ENCODE measurements around the gene CTRB2. TPM values are rescaled to one million over a fixed set of nuclear protein-coding genes. Genes with fewer than 3 reads are reported as not detected.
"Not testable (repeated sequence)": the region's sequence is repeated elsewhere in the genome, so short reads cannot be mapped to it uniquely, and the experiment has no call there.

The CTRB2 gene
- total and polyA plus RNA-seq, 3 donors from 2014 or later, result 0.63 to 1.1 (median 0.69) TPM

DNA sequence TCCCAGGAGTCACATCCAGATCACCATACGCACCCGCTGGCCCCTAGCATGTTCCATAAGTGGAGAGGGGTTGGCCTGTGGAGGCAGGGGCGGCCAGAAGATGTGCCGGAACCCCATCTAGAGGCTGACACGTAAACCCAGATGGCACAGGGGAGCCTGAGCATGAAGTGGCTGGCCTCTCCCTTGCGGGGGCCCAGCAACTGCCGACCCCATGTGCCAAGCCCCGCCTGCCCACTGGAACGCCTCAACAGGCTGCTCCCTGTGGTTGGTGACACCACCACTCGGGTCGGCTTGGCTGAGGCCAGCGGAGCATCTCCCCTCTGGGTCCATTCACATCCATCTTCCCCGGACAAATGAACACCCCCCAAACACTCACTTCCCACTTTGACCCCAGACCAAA lies 35.0 kb upstream of the CTRB2 start:
- Histone ChIP-seq H3K4me3 (no peak overlapping the region), H3K36me3 (ENCODE audit: low read depth, missing control alignments) (no peaks in the 10 kb centered on the region), H3K9me3 (no peaks in the 10 kb centered on the region), H3K27me3 (no peaks in the 10 kb centered on the region), H3K27ac (peak overlapping the region in 1 of 2 donors; percentile 46), H3K4me1 (peaks cover 83% of the 10 kb centered on the region)
- no peak for DNase-seq
- intact Hi-C loops (cut with DNase I; ENCODE audit: low total_unique reads), result no loop called here
- TF ChIP-seq, protein P1, sequence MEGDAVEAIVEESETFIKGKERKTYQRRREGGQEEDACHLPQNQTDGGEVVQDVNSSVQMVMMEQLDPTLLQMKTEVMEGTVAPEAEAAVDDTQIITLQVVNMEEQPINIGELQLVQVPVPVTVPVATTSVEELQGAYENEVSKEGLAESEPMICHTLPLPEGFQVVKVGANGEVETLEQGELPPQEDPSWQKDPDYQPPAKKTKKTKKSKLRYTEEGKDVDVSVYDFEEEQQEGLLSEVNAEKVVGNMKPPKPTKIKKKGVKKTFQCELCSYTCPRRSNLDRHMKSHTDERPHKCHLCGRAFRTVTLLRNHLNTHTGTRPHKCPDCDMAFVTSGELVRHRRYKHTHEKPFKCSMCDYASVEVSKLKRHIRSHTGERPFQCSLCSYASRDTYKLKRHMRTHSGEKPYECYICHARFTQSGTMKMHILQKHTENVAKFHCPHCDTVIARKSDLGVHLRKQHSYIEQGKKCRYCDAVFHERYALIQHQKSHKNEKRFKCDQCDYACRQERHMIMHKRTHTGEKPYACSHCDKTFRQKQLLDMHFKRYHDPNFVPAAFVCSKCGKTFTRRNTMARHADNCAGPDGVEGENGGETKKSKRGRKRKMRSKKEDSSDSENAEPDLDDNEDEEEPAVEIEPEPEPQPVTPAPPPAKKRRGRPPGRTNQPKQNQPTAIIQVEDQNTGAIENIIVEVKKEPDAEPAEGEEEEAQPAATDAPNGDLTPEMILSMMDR (IDR thresholded peaks at IDR 0.05), result no peak
- 88 to 90% methylated on average over 4 to 13 of the region's 13 CpGs for WGBS, 2 donors

DNA sequence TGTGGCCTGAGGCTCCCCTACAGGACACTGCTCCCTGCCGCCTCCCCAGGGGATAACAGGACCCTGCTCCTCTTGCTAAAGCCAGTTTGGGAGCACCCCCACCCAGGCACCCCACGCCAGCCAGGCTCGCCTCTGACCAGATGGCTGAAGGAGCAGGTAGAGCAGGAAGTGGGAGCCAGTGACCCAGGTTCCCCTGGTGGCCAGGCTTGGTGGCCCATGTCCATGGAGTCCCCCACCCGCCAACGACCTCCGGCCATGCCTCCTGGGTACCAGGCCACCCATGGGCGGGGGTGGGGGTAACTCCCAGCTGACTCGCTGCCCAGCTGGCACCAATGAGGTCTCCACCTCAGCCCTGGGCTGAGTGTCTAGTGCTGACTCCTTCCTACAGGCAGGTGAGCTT lies 34.5 kb upstream of the CTRB2 start:
- H3K36me3 ChIP-seq (ENCODE audit: low read depth, missing control alignments), result no peaks in the 10 kb centered on the region
- no peaks in the 10 kb centered on the region for H3K9me3 ChIP-seq
- no peaks in the 10 kb centered on the region for H3K27me3 ChIP-seq
- H3K27ac ChIP-seq, result peak overlapping the region in 1 of 2 donors; percentile 46
- no peak for TF ChIP-seq POLR2A (IDR thresholded peaks at IDR 0.05)
- TF ChIP-seq, protein P1 (IDR thresholded peaks at IDR 0.05), result no peak
- WGBS, 2 donors, result 75 to 94% methylated on average over 2 to 3 of the region's 8 CpGs
- intact Hi-C loops (cut with DNase I; ENCODE audit: low total_unique reads), result no loop called here
- peaks cover 81% of the 10 kb centered on the region for H3K4me1 ChIP-seq
- DNase-seq, result no peak
- H3K4me3 ChIP-seq, result no peak overlapping the region

DNA sequence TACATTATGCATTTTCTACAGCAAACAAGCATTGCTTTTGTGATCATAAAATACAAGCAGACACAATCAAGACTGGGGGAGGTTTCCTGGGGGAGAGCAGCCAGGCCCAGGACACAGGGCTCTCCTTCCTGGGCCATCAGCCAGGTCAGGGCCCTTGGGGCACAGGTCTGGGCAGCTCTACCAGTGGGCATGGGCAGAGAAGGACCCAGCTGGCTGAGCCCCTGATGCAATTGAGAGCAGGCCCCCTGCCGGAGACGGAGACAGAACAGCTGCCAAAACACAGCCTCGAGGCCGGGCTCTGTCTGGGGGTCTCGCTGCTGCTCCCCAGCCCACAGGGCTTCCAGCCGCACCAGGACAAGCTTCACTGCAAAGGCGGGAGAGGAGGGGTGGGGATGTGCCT lies 33.7 kb upstream of the CTRB2 start:
- DNase-seq, result peak; percentile 66
- H3K4me1 ChIP-seq, result peaks cover 73% of the 10 kb centered on the region
- H3K4me3 ChIP-seq; H3K9me3 ChIP-seq; H3K36me3 ChIP-seq (ENCODE audit: low read depth, missing control alignments); intact Hi-C loops (cut with DNase I; ENCODE audit: low total_unique reads); H3K27me3 ChIP-seq: not testable (repeated sequence)
- WGBS, 2 donors, result 66 to 70% methylated on average over 3 to 7 of the region's 7 CpGs
- peak overlapping the region in 1 of 2 donors; percentile 79 for H3K27ac ChIP-seq

DNA sequence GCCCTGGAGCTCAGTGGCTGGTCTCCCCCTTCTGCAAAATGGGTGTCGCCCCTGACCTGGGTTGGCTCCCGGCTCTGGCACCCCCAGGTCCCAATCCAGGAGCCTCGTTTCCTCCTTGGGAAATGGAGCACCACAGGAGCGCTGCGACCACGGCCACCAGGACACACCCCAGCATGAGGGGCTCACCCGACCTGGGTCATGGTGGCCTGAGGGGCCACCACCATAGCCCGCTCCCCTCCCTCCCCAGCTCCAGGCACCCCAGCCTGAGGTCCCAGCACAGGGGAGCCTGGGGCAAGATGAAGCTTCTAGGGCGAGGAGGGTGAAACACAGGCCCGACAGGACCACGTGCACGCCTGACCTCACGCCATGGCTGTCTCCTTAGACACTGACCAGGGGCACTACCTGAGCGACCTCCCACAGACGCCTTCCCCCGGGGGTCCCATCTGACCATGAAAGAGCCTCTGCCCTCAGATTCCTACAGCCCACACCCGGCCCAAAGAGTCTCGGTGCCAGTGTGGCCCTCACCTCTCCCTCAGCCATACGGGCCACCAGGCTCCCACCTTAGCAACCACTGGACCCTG lies 32.7 kb upstream of the CTRB2 start:
- no peaks in the 10 kb centered on the region for H3K9me3 ChIP-seq
- H3K27me3 ChIP-seq, result no peaks in the 10 kb centered on the region
- intact Hi-C loops (cut with DNase I; ENCODE audit: low total_unique reads), result loop anchor here (10.0 kb wide), 1 partner anchor 145 kb away; no protein-coding TSS in a partner anchor
- no peaks in the 10 kb centered on the region for H3K36me3 ChIP-seq (ENCODE audit: low read depth, missing control alignments)
- peak overlapping the region; percentile 71 to 79 for H3K27ac ChIP-seq
- WGBS, 2 donors, result 62 to 75% methylated on average over 6 to 18 of the region's 19 CpGs
- H3K4me3 ChIP-seq, result no peak overlapping the region
- no peak for DNase-seq
- H3K4me1 ChIP-seq, result peaks cover 72% of the 10 kb centered on the region
- no peak for TF ChIP-seq POLR2A (IDR thresholded peaks at IDR 0.05)
- TF ChIP-seq, protein P1 (IDR thresholded peaks at IDR 0.05), result no peak

DNA sequence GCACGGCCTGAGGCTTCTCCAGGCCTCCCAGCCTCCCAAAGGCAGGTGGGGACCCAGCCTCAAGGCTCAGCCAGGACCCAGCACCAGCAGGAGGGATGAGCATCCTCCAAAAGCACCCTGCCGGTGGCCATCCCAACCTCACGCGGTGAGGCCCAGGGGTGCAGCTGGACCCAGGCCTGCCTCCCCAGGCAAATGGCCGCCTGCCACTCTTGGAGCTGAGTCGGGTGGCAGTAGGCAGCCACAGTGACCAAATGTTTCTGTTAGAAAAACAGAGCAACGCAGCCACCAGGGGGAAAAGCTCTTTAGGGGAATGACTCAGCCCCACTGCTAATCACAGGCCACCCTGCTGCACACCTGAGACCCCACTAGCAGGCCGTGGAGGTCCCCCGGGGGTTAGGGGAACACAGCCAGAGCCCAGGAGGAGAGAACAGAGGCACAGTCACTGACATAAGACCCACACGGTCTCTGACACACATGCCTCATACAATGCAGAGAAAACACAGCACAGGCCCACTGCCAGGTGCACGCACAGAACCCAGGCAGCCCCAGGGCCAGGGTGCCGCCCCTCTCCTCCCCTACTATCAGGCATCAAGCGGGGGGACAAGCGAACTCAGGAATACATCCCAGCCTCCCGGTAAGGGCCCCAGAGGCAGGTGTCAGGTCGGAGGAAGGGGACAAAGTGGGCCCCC lies 32.0 kb upstream of the CTRB2 start:
- 24 to 34% methylated on average over 3 to 16 of the region's 16 CpGs for WGBS, 2 donors
- Histone ChIP-seq H3K36me3 (ENCODE audit: low read depth, missing control alignments) (no peaks in the 10 kb centered on the region), H3K4me3 (no peak overlapping the region), H3K9me3 (no peaks in the 10 kb centered on the region), H3K4me1 (peaks cover 71% of the 10 kb centered on the region), H3K27me3 (no peaks in the 10 kb centered on the region), H3K27ac (peak overlapping the region; percentile 71 to 79)
- no peak for DNase-seq
- TF ChIP-seq POLR2A (IDR thresholded peaks at IDR 0.05), result no peak
- TF ChIP-seq, protein P1 (IDR thresholded peaks at IDR 0.05), result peak in 1 of 3 experiments; percentile 19
- intact Hi-C loops (cut with DNase I; ENCODE audit: low total_unique reads), result loop anchor here (10.0 kb wide), 1 partner anchor 146 kb away; no protein-coding TSS in a partner anchor
